Measurements from ENCODE around the gene NR4A1.
A peak's percentile ranks its signal among the peaks of the same experiment; 100 is the strongest.

NR4A1 gene

GRCh38 chr12:52043386-52044212, 7.6 kb upstream of the NR4A1 start:
- no peak for DNase-seq

GRCh38 chr12:52044292-52044983, 6.8 kb upstream of the NR4A1 start:
- no peak for DNase-seq

GRCh38 chr12:52045794-52046199, 5.4 kb upstream of the NR4A1 start:
- no peak for DNase-seq

GRCh38 chr12:52046859-52047258, 4.4 kb upstream of the NR4A1 start:
- DNase-seq: no peak

GRCh38 chr12:52049286-52049685, 2.0 kb upstream of the NR4A1 start:
- no peak for DNase-seq

GRCh38 chr12:52049688-52050087, 1.6 kb upstream of the NR4A1 start:
- no peak for DNase-seq

GRCh38 chr12:52050116-52050757, 1.0 kb upstream of the NR4A1 start:
- peak; percentile 9 for DNase-seq

- DNase-seq: no peak
Observed at GRCh38 chr12:52052468-52053186, 1.4 kb downstream of the NR4A1 start.

GRCh38 chr12:52053536-52054209, 2.4 kb downstream of the NR4A1 start:
- no peak for DNase-seq

- no peak for DNase-seq
Observed at GRCh38 chr12:52054231-52054832, 3.1 kb downstream of the NR4A1 start.

- no peak for DNase-seq
Observed at GRCh38 chr12:52054833-52055730, 3.8 kb downstream of the NR4A1 start.

- DNase-seq: no peak
Observed at GRCh38 chr12:52055731-52056711, 4.8 kb downstream of the NR4A1 start.

- DNase-seq: no peak
Observed at GRCh38 chr12:52056801-52057637, 5.8 kb downstream of the NR4A1 start.

- DNase-seq: no peak
Observed at GRCh38 chr12:52057638-52058576, 6.7 kb downstream of the NR4A1 start.

GRCh38 chr12:52058631-52059361, 7.6 kb downstream of the NR4A1 start:
- DNase-seq: no peak

- DNase-seq: no peak
Observed at GRCh38 chr12:52059582-52060497, 8.6 kb downstream of the NR4A1 start.

Measured in NCI-H748 treated with DMSO at 0.1 percent for 48 hours (cell line).